CD4-positive, alpha-beta T cell treated with Interleukin-17A for 4 hours (primary cell): ENCODE measurements around the gene SPRR2A.
"Not testable (repeated sequence)": the region's sequence is repeated elsewhere in the genome, so short reads cannot be mapped to it uniquely, and the experiment has no call there.

Experiments
- DNase-seq: peaks from one replicate; pipeline ENCODE4 v3.0.0-alpha.2; 2020; ENCODE audit warnings: mixed read lengths

Gene SPRR2A

GRCh38 chr1:153024413-153024812 lies 32.9 kb downstream of the SPRR2A start:
- no peak for DNase-seq

GRCh38 chr1:153023109-153023508 lies 34.2 kb downstream of the SPRR2A start:
- no peak for DNase-seq

- DNase-seq = not testable (repeated sequence)
These were observed 35.0 kb downstream of the SPRR2A start for GRCh38 chr1:153022340-153022739.

GRCh38 chr1:153021829-153022228 lies 35.5 kb downstream of the SPRR2A start:
- DNase-seq = not testable (repeated sequence)

GRCh38 chr1:153011235-153011758 lies 46.0 kb downstream of the SPRR2A start:
- DNase-seq = not testable (repeated sequence)
